H9 (cell line): ENCODE results near the gene UPB1. TPM values are rescaled to one million over a fixed set of nuclear protein-coding genes. Genes with fewer than 3 reads are reported as not detected.

ENCODE experiments used
- DNase-seq: peaks from one replicate; pipeline ENCODE4 v3.0.0-alpha.2; 2017
- H2AFZ ChIP-seq: one replicate; pipeline ENCODE4 v1.6.1; 2013; ENCODE audit warnings: mild to moderate bottlenecking, low read length, control low read depth, moderate library complexity
- H2AK5ac ChIP-seq: 2 replicates; pipeline ENCODE4 v1.6.1; 2013; ENCODE audit warnings: low read length, control low read depth, mixed read lengths; ENCODE audit not compliant: insufficient read length
- H2BK120ac ChIP-seq: one replicate; pipeline ENCODE4 v1.6.1; 2013; ENCODE audit warnings: low read depth, mild to moderate bottlenecking, low read length, control low read depth, inconsistent platforms; ENCODE audit not compliant: poor library complexity, severe bottlenecking
- H2BK12ac ChIP-seq: 2 replicates; pipeline ENCODE4 v1.6.1; 2013; ENCODE audit warnings: low read length, control low read depth, mixed read lengths, low read depth; ENCODE audit not compliant: insufficient read length
- H2BK15ac ChIP-seq: 2 replicates; pipeline ENCODE4 v1.6.1; 2013; ENCODE audit warnings: low read depth, low read length, control low read depth
- H2BK20ac ChIP-seq: one replicate; pipeline ENCODE4 v1.6.1; 2013; ENCODE audit warnings: low read depth, mild to moderate bottlenecking, low read length, control low read depth, inconsistent platforms; ENCODE audit not compliant: poor library complexity, severe bottlenecking
- H2BK5ac ChIP-seq: 2 replicates; pipeline ENCODE4 v1.6.1; 2013; ENCODE audit warnings: low read length, control low read depth, mixed read lengths; ENCODE audit not compliant: insufficient read length
- H3K14ac ChIP-seq: 2 replicates; pipeline ENCODE4 v1.6.1; 2013; ENCODE audit warnings: low read length, control low read depth; ENCODE audit not compliant: insufficient read depth
- H3K18ac ChIP-seq: 2 replicates; pipeline ENCODE4 v1.6.1; 2013; ENCODE audit warnings: low read depth, mild to moderate bottlenecking, mixed read lengths, low read length, control low read depth; ENCODE audit not compliant: insufficient read length
- H3K23ac ChIP-seq: 2 replicates; pipeline ENCODE4 v1.6.1; 2013; ENCODE audit warnings: low read length, control low read depth, mixed read lengths, low read depth; ENCODE audit not compliant: insufficient read length
- H3K23me2 ChIP-seq: 2 replicates; pipeline ENCODE4 v1.6.1; 2013; ENCODE audit warnings: low read depth, mild to moderate bottlenecking, mixed read lengths, low read length, control low read depth; ENCODE audit not compliant: insufficient read length, poor library complexity, severe bottlenecking
- H3K27ac ChIP-seq: 2 replicates; pipeline ENCODE4 v1.5.1; 2013; ENCODE audit warnings: low read length, control low read depth, mixed read lengths, low read depth; ENCODE audit not compliant: insufficient read length
- H3K27me3 ChIP-seq: 2 replicates; pipeline ENCODE4 v1.6.1; 2013; ENCODE audit warnings: low read length, control low read depth, inconsistent platforms; ENCODE audit not compliant: insufficient read depth
- H3K4ac ChIP-seq: 2 replicates; pipeline ENCODE4 v1.6.1; 2013; ENCODE audit warnings: low read depth, mild to moderate bottlenecking, control low read depth, inconsistent platforms, low read length, moderate library complexity
- H3K4me1 ChIP-seq: 2 replicates; pipeline ENCODE4 v1.6.1; 2013; ENCODE audit warnings: low read length, control low read depth, inconsistent platforms; ENCODE audit not compliant: insufficient read depth
- H3K4me2 ChIP-seq: 2 replicates; pipeline ENCODE4 v1.6.1; 2013; ENCODE audit warnings: low read length, control low read depth, mixed read lengths; ENCODE audit not compliant: insufficient read length, insufficient read depth
- H3K56ac ChIP-seq: 2 replicates; pipeline ENCODE4 v1.6.1; 2013; ENCODE audit warnings: low read depth, mild to moderate bottlenecking, mixed read lengths, low read length, control low read depth; ENCODE audit not compliant: insufficient read length
- H3K79me1 ChIP-seq: 2 replicates; pipeline ENCODE4 v1.6.1; 2013; ENCODE audit warnings: low read depth, mild to moderate bottlenecking, moderate library complexity, low read length, control low read depth, inconsistent platforms; ENCODE audit not compliant: insufficient read depth, poor library complexity, severe bottlenecking
- H3K79me2 ChIP-seq: 2 replicates; pipeline ENCODE4 v1.6.1; 2013; ENCODE audit warnings: low read length, control low read depth, inconsistent platforms; ENCODE audit not compliant: insufficient read depth
- H3K9ac ChIP-seq: 2 replicates; pipeline ENCODE4 v1.6.1; 2013; ENCODE audit warnings: low read length, control low read depth, mixed read lengths; ENCODE audit not compliant: insufficient read length; ENCODE audit errors: extremely low read depth
- H3K9me3 ChIP-seq: one replicate; pipeline ENCODE4 v1.6.1; 2013; ENCODE audit warnings: low read depth, low read length, inconsistent platforms; ENCODE audit not compliant: control insufficient read depth
- H3T11ph ChIP-seq: one replicate; pipeline ENCODE4 v1.6.1; 2013; ENCODE audit warnings: mild to moderate bottlenecking, low read length, control low read depth, inconsistent platforms
- H4K20me1 ChIP-seq: one replicate; pipeline ENCODE4 v1.6.1; 2013; ENCODE audit not compliant: control insufficient read depth, insufficient read length, insufficient read depth
- H4K5ac ChIP-seq: 2 replicates; pipeline ENCODE4 v1.6.1; 2013; ENCODE audit warnings: low read depth, mild to moderate bottlenecking, mixed read lengths, low read length, control low read depth; ENCODE audit not compliant: insufficient read length
- H4K8ac ChIP-seq: replicated peaks from 2 replicates; pipeline ENCODE4 v1.6.1; 2013; ENCODE audit warnings: low read length, control low read depth, mixed read lengths, low read depth; ENCODE audit not compliant: insufficient read length
- H4K91ac ChIP-seq: 2 replicates; pipeline ENCODE4 v1.6.1; 2013; ENCODE audit warnings: low read depth, mild to moderate bottlenecking, moderate library complexity, mixed read lengths, low read length, control low read depth; ENCODE audit not compliant: insufficient read length
- H3K27ac Mint-ChIP-seq, 3 experiments: 2 replicates in 2 of 3; 3 replicates in 1 of 3; pipeline ENCODE4 v1.8.0; 2020 to 2021; ENCODE audit warnings: mixed read lengths in 3 of 3, mild to moderate bottlenecking in 1 of 3, moderate library complexity in 1 of 3
- H3K27me3 Mint-ChIP-seq: 2 replicates; pipeline ENCODE4 v1.8.0; 2021; ENCODE audit warnings: low read depth, mild to moderate bottlenecking, moderate library complexity, mixed read lengths
- H3K36me3 Mint-ChIP-seq, 3 experiments: 2 replicates in 2 of 3; 3 replicates in 1 of 3; pipeline ENCODE4 v1.8.0; 2020 to 2021; ENCODE audit warnings: low read depth in 3 of 3, mixed read lengths in 3 of 3; ENCODE audit not compliant: insufficient read depth in 1 of 3
- H3K4me1 Mint-ChIP-seq, 2 experiments: 2 replicates each; pipeline ENCODE4 v1.8.0; 2020; ENCODE audit warnings: mixed read lengths in 2 of 2
- H3K4me3 Mint-ChIP-seq, 2 experiments: 2 replicates in 1 of 2; 3 replicates in 1 of 2; pipeline ENCODE4 v1.8.0; 2020 to 2021; ENCODE audit warnings: mild to moderate bottlenecking in 2 of 2, mixed read lengths in 2 of 2, moderate library complexity in 1 of 2
- H3K9me3 Mint-ChIP-seq, 2 experiments: 2 replicates in 1 of 2; 3 replicates in 1 of 2; pipeline ENCODE4 v1.8.0; 2020; ENCODE audit warnings: mild to moderate bottlenecking in 2 of 2, mixed read lengths in 2 of 2, moderate library complexity in 1 of 2
- WGBS: extraction: QIAGEN DNeasy Blood & Tissue Kit; methylation state at CpG from one replicate; pipeline ENCODE4 v1.1.7; 2013; ENCODE audit warnings: missing lambda C conversion rate, low lambda C conversion rate, mixed read lengths; ENCODE audit not compliant: insufficient read length; ENCODE audit errors: extremely low coverage; 5-methylcytosine and 5-hydroxymethylcytosine counted together
- total RNA-seq: library from RNA; stranded (reverse); gene quantifications from 2 replicates; pipeline ENCODE4 v1.2.1, GENCODE V29; 2021
- TF ChIP-seq, protein P1 (sequence below): fragments of 200-600 bp; sonication (generic); conservative IDR thresholded peaks from 3 replicates; pipeline ENCODE4 v1.8.0; 2021; ENCODE audit warnings: antibody characterized with exemption, mild to moderate bottlenecking

UPB1 gene
- total RNA-seq, 1 experiment from 2014 or later: not detected

DNA sequence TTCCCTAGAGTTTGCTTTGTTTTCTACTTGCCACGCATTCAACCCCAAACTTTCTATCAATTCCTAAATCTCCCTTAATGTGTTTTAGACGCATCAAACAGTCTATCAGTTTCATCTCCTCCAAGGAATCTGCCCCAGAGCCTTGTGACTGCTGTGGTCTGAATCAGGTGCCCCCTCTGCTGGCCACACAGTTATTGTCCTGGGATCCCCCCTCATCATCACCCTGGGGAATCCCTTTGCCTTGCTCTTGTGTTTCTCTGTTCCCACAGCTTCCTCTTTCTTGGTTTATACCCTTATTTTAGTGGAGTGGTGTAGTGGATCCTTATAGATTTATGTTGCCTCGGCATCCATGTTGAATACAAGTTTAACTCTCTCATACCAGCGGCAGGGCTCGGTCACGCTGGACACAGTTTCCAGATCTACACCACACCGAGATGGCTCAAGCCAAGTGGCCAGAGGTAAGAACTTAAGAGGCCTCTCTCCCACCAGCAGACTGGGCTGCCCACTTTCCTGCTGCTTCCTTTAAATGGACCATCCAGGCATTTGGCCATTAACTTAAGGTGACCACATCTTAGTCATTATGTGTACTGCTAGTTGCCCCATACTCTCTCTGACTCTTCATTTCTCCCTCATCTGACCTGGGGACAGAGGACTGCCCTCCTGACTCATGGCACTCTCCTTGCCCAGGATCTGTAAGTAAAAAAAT lies 8.2 kb downstream of the UPB1 start:
- H3T11ph ChIP-seq: no peak overlapping the region
- WGBS: no CpG with 5 or more reads among the region's 7 CpGs
- peaks cover 38 to 46% of the 10 kb centered on the region in 2 experiments for H3K4me1 Mint-ChIP-seq

More for the DNA sequence above, 8.2 kb downstream of the UPB1 start:
- Mint-ChIP-seq H3K4me3 (no peak overlapping the region), H3K27me3 (peaks cover 13% of the 10 kb centered on the region), H3K27ac (no peak overlapping the region; a peak in 1 of 7 replicates), H3K36me3 (no peaks in the 10 kb centered on the region), H3K9me3 (no peaks in the 10 kb centered on the region; a peak in 1 of 5 replicates)
- H3K27ac ChIP-seq: no peak overlapping the region
- H3K14ac ChIP-seq: no peak overlapping the region
- no peaks in the 10 kb centered on the region for H3K9me3 ChIP-seq
- H3K4me1 ChIP-seq: no peaks in the 10 kb centered on the region; the same call in 1 of the 2 replicates
- no peak overlapping the region for H2BK5ac ChIP-seq
- no peaks in the 10 kb centered on the region for H3K27me3 ChIP-seq
- H2BK20ac ChIP-seq: no peak overlapping the region
- H2AK5ac ChIP-seq: no peak overlapping the region
- H3K9ac ChIP-seq: no peak overlapping the region
- H2AFZ ChIP-seq: no peak overlapping the region
- no peaks in the 10 kb centered on the region for H3K79me2 ChIP-seq
- peak; percentile 71 for DNase-seq
- no peaks in the 10 kb centered on the region for H3K79me1 ChIP-seq
- no peak overlapping the region for H4K5ac ChIP-seq
- TF ChIP-seq, protein P1, sequence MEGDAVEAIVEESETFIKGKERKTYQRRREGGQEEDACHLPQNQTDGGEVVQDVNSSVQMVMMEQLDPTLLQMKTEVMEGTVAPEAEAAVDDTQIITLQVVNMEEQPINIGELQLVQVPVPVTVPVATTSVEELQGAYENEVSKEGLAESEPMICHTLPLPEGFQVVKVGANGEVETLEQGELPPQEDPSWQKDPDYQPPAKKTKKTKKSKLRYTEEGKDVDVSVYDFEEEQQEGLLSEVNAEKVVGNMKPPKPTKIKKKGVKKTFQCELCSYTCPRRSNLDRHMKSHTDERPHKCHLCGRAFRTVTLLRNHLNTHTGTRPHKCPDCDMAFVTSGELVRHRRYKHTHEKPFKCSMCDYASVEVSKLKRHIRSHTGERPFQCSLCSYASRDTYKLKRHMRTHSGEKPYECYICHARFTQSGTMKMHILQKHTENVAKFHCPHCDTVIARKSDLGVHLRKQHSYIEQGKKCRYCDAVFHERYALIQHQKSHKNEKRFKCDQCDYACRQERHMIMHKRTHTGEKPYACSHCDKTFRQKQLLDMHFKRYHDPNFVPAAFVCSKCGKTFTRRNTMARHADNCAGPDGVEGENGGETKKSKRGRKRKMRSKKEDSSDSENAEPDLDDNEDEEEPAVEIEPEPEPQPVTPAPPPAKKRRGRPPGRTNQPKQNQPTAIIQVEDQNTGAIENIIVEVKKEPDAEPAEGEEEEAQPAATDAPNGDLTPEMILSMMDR: peak; percentile 85
- H3K23ac ChIP-seq: no peak overlapping the region
- no peak overlapping the region for H2BK120ac ChIP-seq
- H3K4ac ChIP-seq: no peak overlapping the region
- no peaks in the 10 kb centered on the region for H3K23me2 ChIP-seq
- H2BK15ac ChIP-seq: no peak overlapping the region
- no peak overlapping the region for H4K8ac ChIP-seq
- no peak overlapping the region for H4K91ac ChIP-seq
- no peak overlapping the region for H2BK12ac ChIP-seq
- H3K4me2 ChIP-seq: no peak overlapping the region
- H3K56ac ChIP-seq: no peak overlapping the region
- H4K20me1 ChIP-seq: no peaks in the 10 kb centered on the region
- H3K18ac ChIP-seq: no peak overlapping the region
